ENCODE data around the gene MFAP4. TPM values are rescaled to one million over a fixed set of nuclear protein-coding genes. Genes with fewer than 3 reads are reported as not detected.
"Not testable (repeated sequence)": the region's sequence is repeated elsewhere in the genome, so short reads cannot be mapped to it uniquely, and the experiment has no call there.

Gene MFAP4
- total and polyA plus RNA-seq, 3 donors from 2014 or later: 24.0 to 108 (median 55.7) TPM

DNA sequence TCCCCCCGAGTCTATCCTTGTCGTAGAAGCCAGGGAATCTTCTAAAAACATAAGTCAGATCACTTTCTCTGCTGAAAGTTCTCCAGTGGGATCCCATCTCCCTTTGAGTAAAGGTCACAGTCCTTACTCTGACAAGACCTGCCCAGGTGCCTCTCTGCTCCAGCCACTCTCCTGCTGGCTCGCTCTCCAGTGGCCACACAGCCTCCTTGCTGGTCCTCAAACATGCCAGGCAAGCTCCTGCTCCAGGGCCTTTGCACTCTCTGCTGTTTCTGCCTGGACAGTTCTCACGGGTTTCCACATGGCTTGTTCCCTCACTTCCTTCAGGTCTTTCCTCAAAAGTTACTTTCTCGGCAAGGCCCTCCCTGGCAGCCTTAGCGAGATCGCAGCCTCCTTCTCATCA lies 27.8 kb downstream of the MFAP4 start:
- H3K4me3 ChIP-seq: no peak overlapping the region
- peaks cover 1% of the 10 kb centered on the region for H3K4me1 ChIP-seq
- H3K27me3 ChIP-seq: no peaks in the 10 kb centered on the region
- H3K36me3 ChIP-seq (ENCODE audit: low read depth, missing control alignments): no peaks in the 10 kb centered on the region
- H3K9me3 ChIP-seq: no peaks in the 10 kb centered on the region
- TF ChIP-seq, protein P1, sequence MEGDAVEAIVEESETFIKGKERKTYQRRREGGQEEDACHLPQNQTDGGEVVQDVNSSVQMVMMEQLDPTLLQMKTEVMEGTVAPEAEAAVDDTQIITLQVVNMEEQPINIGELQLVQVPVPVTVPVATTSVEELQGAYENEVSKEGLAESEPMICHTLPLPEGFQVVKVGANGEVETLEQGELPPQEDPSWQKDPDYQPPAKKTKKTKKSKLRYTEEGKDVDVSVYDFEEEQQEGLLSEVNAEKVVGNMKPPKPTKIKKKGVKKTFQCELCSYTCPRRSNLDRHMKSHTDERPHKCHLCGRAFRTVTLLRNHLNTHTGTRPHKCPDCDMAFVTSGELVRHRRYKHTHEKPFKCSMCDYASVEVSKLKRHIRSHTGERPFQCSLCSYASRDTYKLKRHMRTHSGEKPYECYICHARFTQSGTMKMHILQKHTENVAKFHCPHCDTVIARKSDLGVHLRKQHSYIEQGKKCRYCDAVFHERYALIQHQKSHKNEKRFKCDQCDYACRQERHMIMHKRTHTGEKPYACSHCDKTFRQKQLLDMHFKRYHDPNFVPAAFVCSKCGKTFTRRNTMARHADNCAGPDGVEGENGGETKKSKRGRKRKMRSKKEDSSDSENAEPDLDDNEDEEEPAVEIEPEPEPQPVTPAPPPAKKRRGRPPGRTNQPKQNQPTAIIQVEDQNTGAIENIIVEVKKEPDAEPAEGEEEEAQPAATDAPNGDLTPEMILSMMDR (IDR thresholded peaks at IDR 0.05): no peak
- TF ChIP-seq POLR2A (IDR thresholded peaks at IDR 0.05): no peak
- WGBS, 2 donors: 89 to 92% methylated on average over 7 of the region's 7 CpGs
- DNase-seq: no peak
- no peak overlapping the region for H3K27ac ChIP-seq
- intact Hi-C loops (cut with DNase I; ENCODE audit: low total_unique reads): no loop called here

DNA sequence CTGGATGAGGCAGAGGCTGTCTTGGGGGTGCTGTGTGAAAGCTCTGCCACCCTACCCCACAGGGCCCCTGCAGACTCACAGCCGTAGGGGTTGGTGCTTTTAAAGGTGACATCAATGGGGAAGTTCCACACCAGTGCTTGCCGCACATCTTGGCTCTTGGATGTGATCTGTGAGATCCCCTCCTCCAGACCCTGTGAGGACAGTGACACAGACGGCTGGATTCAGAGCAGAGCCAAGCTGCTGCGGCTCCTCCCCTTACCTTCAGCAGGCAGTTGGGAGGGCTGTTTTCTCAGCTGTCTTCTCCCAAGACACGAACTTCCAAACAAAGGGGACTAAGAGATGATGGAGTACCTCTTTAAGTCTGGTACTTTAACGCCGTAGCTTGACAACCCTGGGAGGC lies 29.2 kb downstream of the MFAP4 start:
- no peak overlapping the region for H3K27ac ChIP-seq
- no peaks in the 10 kb centered on the region for H3K27me3 ChIP-seq
- no peak overlapping the region for H3K4me3 ChIP-seq
- 83 to 85% methylated on average over 6 to 7 of the region's 7 CpGs for WGBS, 2 donors
- no peak for TF ChIP-seq POLR2A (IDR thresholded peaks at IDR 0.05)
- DNase-seq: no peak
- intact Hi-C loops (cut with DNase I; ENCODE audit: low total_unique reads): no loop called here
- H3K9me3 ChIP-seq: no peaks in the 10 kb centered on the region
- H3K36me3 ChIP-seq (ENCODE audit: low read depth, missing control alignments): no peaks in the 10 kb centered on the region
- no peaks in the 10 kb centered on the region for H3K4me1 ChIP-seq

DNA sequence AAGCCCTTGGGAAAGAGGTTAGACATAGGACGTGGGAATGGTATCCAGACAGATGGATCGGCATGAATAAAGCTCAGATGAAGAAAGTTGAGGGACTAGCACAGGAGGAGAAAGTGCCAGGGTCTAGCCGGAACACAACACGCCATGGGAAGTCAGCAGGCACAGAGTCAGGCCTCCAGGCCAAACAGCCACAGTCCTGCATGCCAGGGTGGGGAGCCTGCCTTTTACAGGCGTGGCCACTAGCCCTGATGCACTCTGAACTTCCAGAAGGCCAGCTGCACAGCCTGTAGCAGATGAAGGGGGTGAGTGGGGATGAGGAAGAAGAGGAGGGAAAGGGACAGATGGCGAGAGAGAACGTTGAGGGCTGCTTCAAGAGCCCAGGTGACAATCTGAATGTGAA lies 29.6 kb downstream of the MFAP4 start:
- Histone ChIP-seq H3K27ac (no peak overlapping the region), H3K36me3 (ENCODE audit: low read depth, missing control alignments) (no peaks in the 10 kb centered on the region), H3K4me1 (no peaks in the 10 kb centered on the region), H3K4me3 (no peak overlapping the region), H3K9me3 (no peaks in the 10 kb centered on the region), H3K27me3 (no peaks in the 10 kb centered on the region)
- no peak for DNase-seq
- intact Hi-C loops (cut with DNase I; ENCODE audit: low total_unique reads): no loop called here
- 87 to 89% methylated on average over 7 of the region's 7 CpGs for WGBS, 2 donors
- TF ChIP-seq, protein P1 (IDR thresholded peaks at IDR 0.05): no peak
- no peak for TF ChIP-seq POLR2A (IDR thresholded peaks at IDR 0.05)

DNA sequence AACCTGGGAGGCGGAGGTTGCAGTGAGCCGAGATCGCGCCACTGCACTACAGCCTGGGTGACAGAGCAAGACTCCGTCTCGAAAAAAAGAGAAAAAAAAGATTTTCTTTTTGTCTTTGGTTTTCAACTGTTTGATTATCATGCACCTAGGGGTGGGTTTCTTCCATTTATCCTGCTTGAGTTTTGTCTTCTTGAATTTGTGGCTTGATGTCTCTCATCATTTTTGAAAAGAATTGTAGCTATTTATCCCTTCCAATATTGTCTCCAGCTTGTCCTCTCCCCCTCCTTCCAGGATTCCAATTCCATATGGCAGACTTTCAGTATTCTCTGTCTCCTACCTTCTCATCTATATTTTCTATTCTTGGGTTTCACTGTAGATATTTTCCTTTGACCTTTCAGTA lies 32.2 kb downstream of the MFAP4 start:
- Histone ChIP-seq H3K9me3 (no peaks in the 10 kb centered on the region), H3K27ac (no peak overlapping the region), H3K36me3 (ENCODE audit: low read depth, missing control alignments) (no peaks in the 10 kb centered on the region), H3K27me3 (no peaks in the 10 kb centered on the region), H3K4me3 (no peak overlapping the region), H3K4me1 (no peaks in the 10 kb centered on the region)
- whole genome bisulfite sequencing, 2 donors: 80 to 94% methylated on average over 6 of the region's 6 CpGs
- no peak for DNase-seq
- TF ChIP-seq, protein P1 (IDR thresholded peaks at IDR 0.05): no peak
- TF ChIP-seq POLR2A (IDR thresholded peaks at IDR 0.05): no peak
- intact Hi-C loops (cut with DNase I; ENCODE audit: low total_unique reads): no loop called here

DNA sequence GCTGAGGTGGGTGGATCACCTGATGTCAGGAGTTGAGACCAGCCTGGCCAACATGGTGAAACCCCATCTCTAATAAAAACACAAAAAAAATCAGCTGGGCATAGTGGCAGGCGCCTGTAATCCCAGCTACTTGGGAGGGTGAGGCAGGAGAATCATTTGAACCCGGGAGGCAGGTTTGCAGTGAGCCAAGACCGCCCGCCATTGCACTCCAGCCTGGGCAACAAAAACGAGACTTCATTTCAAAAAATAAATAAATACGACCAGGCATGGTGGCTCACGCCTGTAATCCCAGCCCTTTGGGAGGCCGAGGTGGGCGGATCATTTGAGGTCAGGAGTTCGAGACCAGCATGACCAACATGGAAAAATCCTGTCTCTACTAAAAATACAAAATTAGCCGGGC lies 33.6 kb downstream of the MFAP4 start:
- 89 to 96% methylated on average over 11 of the region's 11 CpGs for WGBS, 2 donors
- DNase-seq: not testable (repeated sequence)

DNA sequence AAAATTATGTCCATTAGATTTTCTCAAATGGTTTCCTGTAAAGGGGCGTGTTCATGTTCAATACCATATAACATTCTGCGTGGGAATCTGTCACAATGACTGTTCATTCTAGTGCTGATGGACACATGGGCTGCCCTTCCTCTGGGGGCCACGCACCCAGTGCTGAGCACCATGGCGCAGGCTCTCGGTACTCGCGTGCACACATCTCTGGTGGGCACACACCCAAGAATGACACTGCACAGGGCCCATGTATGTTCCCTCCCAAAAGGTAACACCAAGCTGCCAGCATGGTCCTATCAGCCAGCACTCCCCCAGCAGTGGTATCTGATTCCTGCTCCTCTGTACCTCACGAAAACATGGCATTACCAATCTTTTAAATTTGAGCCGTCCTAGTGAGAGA lies 38.2 kb downstream of the MFAP4 start:
- WGBS, 2 donors: 94 to 96% methylated on average over 9 of the region's 9 CpGs
- no peak overlapping the region for H3K27ac ChIP-seq
- no peaks in the 10 kb centered on the region for H3K9me3 ChIP-seq
- no peak for DNase-seq
- H3K27me3 ChIP-seq: no peaks in the 10 kb centered on the region
- no peak overlapping the region for H3K4me3 ChIP-seq
- peaks cover 18% of the 10 kb centered on the region for H3K4me1 ChIP-seq
- no peak for TF ChIP-seq POLR2A (IDR thresholded peaks at IDR 0.05)
- TF ChIP-seq, protein P1 (IDR thresholded peaks at IDR 0.05): no peak
- intact Hi-C loops (cut with DNase I; ENCODE audit: low total_unique reads): no loop called here
- H3K36me3 ChIP-seq (ENCODE audit: low read depth, missing control alignments): no peaks in the 10 kb centered on the region

More for the DNA sequence above, 33.6 kb downstream of the MFAP4 start:
- intact Hi-C loops (cut with DNase I; ENCODE audit: low total_unique reads); H3K27ac ChIP-seq; H3K9me3 ChIP-seq; H3K27me3 ChIP-seq; H3K4me3 ChIP-seq; H3K36me3 ChIP-seq (ENCODE audit: low read depth, missing control alignments); H3K4me1 ChIP-seq: not testable (repeated sequence)
